Psoas muscle (tissue), 8 donors: Measurements from ENCODE around the gene AGPAT3. TPM values are rescaled to one million over a fixed set of nuclear protein-coding genes. Genes with fewer than 3 reads are reported as not detected.
"Not testable (repeated sequence)": the region's sequence is repeated elsewhere in the genome, so short reads cannot be mapped to it uniquely, and the experiment has no call there.

Source experiments
- ATAC-seq, 4 donors: fragments of 200-7000 bp; cut with Tn5 transposase; one replicate each; pipeline ENCODE4 v1.9.1; 2020; ENCODE audit warnings: moderate library complexity in 3 of 4, mild to moderate bottlenecking in 2 of 4
- DNase-seq, 2 donors: peaks; one replicate each; pipeline ENCODE4 v3.0.0-alpha.2; 2020
- H3K27ac ChIP-seq: fragments of 200-600 bp; one replicate; pipeline ENCODE4 v1.8.0; 2022
- H3K27me3 ChIP-seq, 3 donors: fragments of 200-600 bp in 1 of 3; one replicate each; pipeline versions ENCODE4 v1.6.1 to v1.8.0; 2013 to 2022; ENCODE audit warnings: low read length in 2 of 3, mild to moderate bottlenecking in 2 of 3, moderate library complexity in 1 of 3; ENCODE audit not compliant: insufficient read depth in 3 of 3
- H3K36me3 ChIP-seq, 2 donors: fragments of 200-600 bp in 1 of 2; one replicate each; pipeline versions ENCODE4 v1.6.1 to v1.8.0; 2013 to 2022; ENCODE audit warnings: low read depth in 1 of 2, mild to moderate bottlenecking in 1 of 2, moderate library complexity in 1 of 2; ENCODE audit not compliant: insufficient read depth in 1 of 2
- H3K4me1 ChIP-seq: fragments of 200-600 bp; one replicate; pipeline ENCODE4 v1.8.0; 2022
- H3K4me3 ChIP-seq: fragments of 200-600 bp; one replicate; pipeline ENCODE4 v1.8.0; 2022; ENCODE audit warnings: mild to moderate bottlenecking
- H3K9me3 ChIP-seq: fragments of 200-600 bp; one replicate; pipeline ENCODE4 v1.8.0; 2022
- WGBS, 3 donors: extraction: QIAGEN DNeasy Blood & Tissue Kit; methylation state at CpG; one replicate each; pipeline versions ENCODE4 v1.1.6 to v1.1.7; 2013; 5-methylcytosine and 5-hydroxymethylcytosine counted together
- intact Hi-C, 2 donors: fragments of 100-400 bp; cut with DNase I; formaldehyde crosslinking; loops; one replicate each; pipeline versions ENCODE4 v1.11.0 to v1.14.2; 2022
- polyA plus RNA-seq, 3 donors: library from polyadenylated mRNA; stranded (reverse); fragments of 200-250 nt; gene quantifications; one replicate each; pipeline ENCODE4 v1.2.3, GENCODE V29; 2013
- total RNA-seq, 4 donors: library from RNA; stranded (reverse); fragmentation: NEBNext Ultra II Directional in 2 of 4; extraction: Animal tissue kit (Norgen Biotek cat#: 25700) in 2 of 4; gene quantifications; one replicate each; pipeline versions ENCODE4 v1.2.1 to v1.2.4, GENCODE V29; 2021 to 2023
- TF ChIP-seq, protein P1 (sequence below): fragments of 200-600 bp; IDR thresholded peaks from one replicate; pipeline ENCODE4 v1.8.0; 2022; ENCODE audit warnings: antibody characterized with exemption
- donor health status: healthy with polysubstance abuse.
- donor health status: DM: no; HTN: no; CAD: no; lungs with moderate emphysema.
- donor health status: Bipolar disorder and iron deficiency.
- donor health status: healthy.
- donor health status: DM: yes; HTN: yes; CAD: no.
- donor health status: DM: no; HTN: no; CAD: no.
- donor health status: DM: no; HTN: no; CAD: no.
- donor health status: DM: yes; HTN: yes; CAD: no.

The AGPAT3 gene
- total and polyA plus RNA-seq, 7 donors = 28.4 to 117 (median 50.7) TPM

DNA sequence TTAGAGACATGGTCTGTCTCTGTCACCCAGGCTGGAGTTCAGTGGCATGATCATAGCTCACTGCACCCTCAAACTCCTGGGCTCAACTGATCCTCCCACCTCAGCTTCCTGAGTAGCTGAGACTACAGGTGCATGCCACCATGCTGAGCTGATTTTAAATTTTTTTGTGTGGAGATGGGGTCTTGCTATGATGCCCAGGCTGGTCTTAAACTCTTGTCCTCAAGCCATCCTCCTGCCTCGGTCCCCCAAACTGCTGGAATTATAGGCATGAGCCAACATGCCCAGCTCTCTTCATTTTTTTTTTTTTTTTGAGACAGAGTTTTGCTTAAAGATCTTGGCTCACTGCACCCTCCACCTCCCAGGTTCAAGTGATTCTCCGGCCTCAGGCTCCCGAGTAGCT is 24.8 kb upstream of the AGPAT3 start:
- Histone ChIP-seq H3K27me3 (peaks cover 0 to 3% (median 0%) of the 10 kb centered on the region in 3 donors), H3K4me1 (no peaks in the 10 kb centered on the region), H3K4me3 (no peak overlapping the region), H3K27ac (no peak overlapping the region), H3K9me3 (no peaks in the 10 kb centered on the region), H3K36me3 (no peaks in the 10 kb centered on the region)
- ATAC-seq = no peak
- no peak for DNase-seq
- intact Hi-C loops = no loop called here
- WGBS, 3 donors = 91 to 96% (median 94%) methylated on average over 3 of the region's 3 CpGs
- TF ChIP-seq, protein P1, sequence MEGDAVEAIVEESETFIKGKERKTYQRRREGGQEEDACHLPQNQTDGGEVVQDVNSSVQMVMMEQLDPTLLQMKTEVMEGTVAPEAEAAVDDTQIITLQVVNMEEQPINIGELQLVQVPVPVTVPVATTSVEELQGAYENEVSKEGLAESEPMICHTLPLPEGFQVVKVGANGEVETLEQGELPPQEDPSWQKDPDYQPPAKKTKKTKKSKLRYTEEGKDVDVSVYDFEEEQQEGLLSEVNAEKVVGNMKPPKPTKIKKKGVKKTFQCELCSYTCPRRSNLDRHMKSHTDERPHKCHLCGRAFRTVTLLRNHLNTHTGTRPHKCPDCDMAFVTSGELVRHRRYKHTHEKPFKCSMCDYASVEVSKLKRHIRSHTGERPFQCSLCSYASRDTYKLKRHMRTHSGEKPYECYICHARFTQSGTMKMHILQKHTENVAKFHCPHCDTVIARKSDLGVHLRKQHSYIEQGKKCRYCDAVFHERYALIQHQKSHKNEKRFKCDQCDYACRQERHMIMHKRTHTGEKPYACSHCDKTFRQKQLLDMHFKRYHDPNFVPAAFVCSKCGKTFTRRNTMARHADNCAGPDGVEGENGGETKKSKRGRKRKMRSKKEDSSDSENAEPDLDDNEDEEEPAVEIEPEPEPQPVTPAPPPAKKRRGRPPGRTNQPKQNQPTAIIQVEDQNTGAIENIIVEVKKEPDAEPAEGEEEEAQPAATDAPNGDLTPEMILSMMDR = no peak

DNA sequence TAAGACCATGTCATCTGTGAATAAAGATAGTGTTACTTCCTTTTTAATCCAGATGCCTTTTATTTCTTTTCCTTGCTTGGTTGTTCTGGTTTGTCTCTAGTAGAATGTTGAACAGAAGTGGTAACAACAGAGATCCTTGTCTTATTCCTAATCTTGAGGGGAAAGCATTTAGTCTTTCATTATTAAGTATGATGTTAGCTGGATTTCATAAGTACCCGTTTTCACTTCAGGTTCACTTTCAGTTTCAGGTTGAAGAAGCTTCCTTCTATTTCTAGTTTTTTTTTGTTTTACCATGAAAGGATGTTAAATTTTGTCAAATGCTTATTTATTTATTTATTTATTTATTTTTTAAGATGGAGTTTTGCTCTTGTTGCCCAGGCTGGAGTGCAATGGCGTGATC is 22.3 kb upstream of the AGPAT3 start:
- no peaks in the 10 kb centered on the region for H3K36me3 ChIP-seq
- H3K27ac ChIP-seq = no peak overlapping the region
- H3K9me3 ChIP-seq = no peaks in the 10 kb centered on the region
- no peaks in the 10 kb centered on the region for H3K27me3 ChIP-seq
- intact Hi-C loops = no loop called here
- TF ChIP-seq, protein P1 = no peak
- no peak overlapping the region for H3K4me3 ChIP-seq
- DNase-seq (no peak), ATAC-seq (no peak)
- no peaks in the 10 kb centered on the region for H3K4me1 ChIP-seq
- WGBS, 3 donors = 67 to 86% (median 81%) methylated on average over 2 of the region's 2 CpGs

DNA sequence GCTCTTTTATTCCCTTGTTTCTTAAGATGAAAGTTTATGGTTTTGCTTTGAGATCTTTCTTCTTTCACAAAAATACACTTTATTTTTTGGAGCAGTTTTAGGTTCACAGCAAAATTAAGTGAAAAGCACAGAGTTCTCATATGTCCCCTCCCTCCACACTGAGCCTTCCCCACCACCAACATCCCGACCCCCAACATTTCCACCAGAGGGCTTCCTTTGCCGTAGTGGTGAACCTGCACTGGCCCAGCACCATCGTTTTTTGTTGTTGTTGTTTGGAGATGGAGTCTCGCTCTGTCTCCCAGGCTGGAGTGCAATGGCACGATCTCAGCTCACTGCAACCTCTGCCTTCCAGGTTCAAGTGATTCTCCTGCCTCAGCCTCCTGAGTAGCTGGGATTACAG is 20.1 kb upstream of the AGPAT3 start:
- intact Hi-C loops, DNase-seq, H3K36me3 ChIP-seq, ATAC-seq, H3K27me3 ChIP-seq, H3K9me3 ChIP-seq, H3K4me1 ChIP-seq, H3K4me3 ChIP-seq, H3K27ac ChIP-seq: not testable (repeated sequence)
- WGBS, 3 donors = 55 to 65% (median 58%) methylated on average over 5 of the region's 5 CpGs

DNA sequence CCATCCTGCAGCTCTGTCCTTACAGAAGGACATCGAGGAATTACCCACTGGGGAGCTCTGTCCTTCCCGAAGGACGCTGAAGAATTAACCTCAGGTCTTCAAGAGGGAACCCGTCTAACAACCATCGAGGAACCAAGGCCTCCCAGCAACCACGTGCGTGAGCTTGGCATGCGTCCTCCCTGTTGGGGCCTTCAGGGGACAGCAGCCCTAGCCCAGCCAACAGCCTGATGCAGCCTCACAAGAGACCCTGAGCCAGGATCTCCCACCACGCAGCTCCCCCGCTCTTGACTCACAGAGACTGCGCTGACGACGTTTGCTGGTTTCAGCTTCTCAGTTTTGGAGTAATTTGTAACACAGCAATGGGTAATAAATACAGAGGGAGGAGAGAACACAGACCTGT is 19.6 kb upstream of the AGPAT3 start:
- 83 to 87% (median 86%) methylated on average over 13 of the region's 13 CpGs for WGBS, 3 donors
- H3K9me3 ChIP-seq = no peaks in the 10 kb centered on the region
- ATAC-seq = no peak
- no peaks in the 10 kb centered on the region for H3K27me3 ChIP-seq
- H3K27ac ChIP-seq = no peak overlapping the region
- H3K4me1 ChIP-seq = no peaks in the 10 kb centered on the region
- H3K4me3 ChIP-seq = no peak overlapping the region
- DNase-seq = no peak
- TF ChIP-seq, protein P1 = no peak
- intact Hi-C loops = no loop called here
- H3K36me3 ChIP-seq = no peaks in the 10 kb centered on the region

DNA sequence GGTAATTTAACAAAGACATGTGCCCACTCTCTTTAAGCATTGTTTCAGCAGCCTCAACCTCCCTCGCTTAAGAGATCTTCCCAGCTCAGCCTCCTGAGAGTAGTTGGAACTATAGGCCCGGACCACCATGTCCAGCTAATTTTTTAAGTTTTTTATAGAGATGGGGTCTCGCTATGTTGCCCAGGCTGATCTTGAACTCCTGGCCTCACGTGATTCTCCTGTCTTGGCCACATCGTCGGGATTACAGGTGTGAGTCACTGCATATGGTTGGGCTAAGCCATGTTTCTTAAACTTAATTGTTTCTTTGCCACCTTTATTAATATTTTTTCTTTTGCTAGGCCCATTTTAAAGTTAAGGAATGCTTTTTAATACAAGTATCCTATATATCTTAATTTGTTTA is 18.6 kb upstream of the AGPAT3 start:
- no peak for ATAC-seq
- no peak for DNase-seq

More for the DNA sequence above, 18.6 kb upstream of the AGPAT3 start:
- H3K4me1 ChIP-seq = no peaks in the 10 kb centered on the region
- no peak overlapping the region for H3K27ac ChIP-seq
- intact Hi-C loops = no loop called here
- H3K27me3 ChIP-seq = no peaks in the 10 kb centered on the region
- H3K4me3 ChIP-seq = no peak overlapping the region
- WGBS, 3 donors = 91 to 94% (median 91%) methylated on average over 6 of the region's 6 CpGs
- no peaks in the 10 kb centered on the region for H3K9me3 ChIP-seq
- TF ChIP-seq, protein P1 = no peak
- H3K36me3 ChIP-seq = no peaks in the 10 kb centered on the region
